Heart left ventricle (tissue), 13 donors: ENCODE measurements around the gene KIFC1.

ENCODE experiments used
- CTCF ChIP-seq, 12 donors: fragments of 200-600 bp; sonication (generic) in 4 of 12; IDR thresholded peaks; one replicate each; pipeline versions ENCODE4 v1.5.0 to v1.8.0; 2018 to 2022; ENCODE audit warnings: antibody characterized with exemption in 12 of 12, mild to moderate bottlenecking in 5 of 12
- POLR2A ChIP-seq, 2 donors: fragments of 450-650 bp; IDR thresholded peaks; one replicate each; pipeline ENCODE4 v1.6.1; 2017; ENCODE audit warnings: antibody characterized with exemption in 2 of 2, mild to moderate bottlenecking in 2 of 2, moderate library complexity in 2 of 2
- donor health status: ischemic (EF 13 %, LVEDD 7.1; RV severe dilation, severe dysfunction).
- donor health status: DM: no; HTN: yes; CAD: no.
- donor health status: DM: no; HTN: no; CAD: no.
- donor health status: ischemic (EF 25% LVEDD 6.9; RV normal size, moderate dysfunction).
- donor health status: ischemic (EF 25% LVEDD 5.7; RV mildly dilated, moderate dysfunction).
- donor health status: ischemic (EF 35%, LVEDD 5.7; RV mildly dilated, moderate dysfunction).
- donor health status: nonischemic (EF 11% LVEDD 7.7; RV severe dilation, severe dysfunction).
- donor health status: DM: yes; HTN: yes; CAD: no.
- donor health status: PGD.
- donor health status: ischemic (EF 29% LVEDD 5.4; RV normal size, mild dysfunction).
- donor health status: nonischemic (EF 23%, LVEDD 6.1; RV moderate dilation, normal function).

- TF ChIP-seq CTCF (IDR thresholded peaks at IDR 0.05) (no peak), POLR2A (IDR thresholded peaks at IDR 0.05) (no peak)
These were observed 1.4 kb downstream of the KIFC1 start for GRCh38 chr6:33392979-33393378.
